Mammary epithelial cell (primary cell): ENCODE measurements around the gene ZMIZ1.

Experiments used
- EZH2 ChIP-seq: IDR thresholded peaks from 2 replicates; pipeline ENCODE4 v1.6.1; 2012; ENCODE audit warnings: low read length, inconsistent platforms, borderline replicate concordance
- TF ChIP-seq, protein P1 (sequence below), 2 donors: IDR thresholded peaks in 1 of 2; conservative IDR thresholded peaks in 1 of 2; 2 replicates each; pipeline ENCODE4 v1.5.1; 2011 to 2012; ENCODE audit warnings: inconsistent platforms in 2 of 2, low read length in 2 of 2, mild to moderate bottlenecking in 2 of 2, control low read depth in 1 of 2, low read depth in 1 of 2; ENCODE audit not compliant: insufficient read depth in 1 of 2; ENCODE audit errors: extremely low read depth in 1 of 2

DNA sequence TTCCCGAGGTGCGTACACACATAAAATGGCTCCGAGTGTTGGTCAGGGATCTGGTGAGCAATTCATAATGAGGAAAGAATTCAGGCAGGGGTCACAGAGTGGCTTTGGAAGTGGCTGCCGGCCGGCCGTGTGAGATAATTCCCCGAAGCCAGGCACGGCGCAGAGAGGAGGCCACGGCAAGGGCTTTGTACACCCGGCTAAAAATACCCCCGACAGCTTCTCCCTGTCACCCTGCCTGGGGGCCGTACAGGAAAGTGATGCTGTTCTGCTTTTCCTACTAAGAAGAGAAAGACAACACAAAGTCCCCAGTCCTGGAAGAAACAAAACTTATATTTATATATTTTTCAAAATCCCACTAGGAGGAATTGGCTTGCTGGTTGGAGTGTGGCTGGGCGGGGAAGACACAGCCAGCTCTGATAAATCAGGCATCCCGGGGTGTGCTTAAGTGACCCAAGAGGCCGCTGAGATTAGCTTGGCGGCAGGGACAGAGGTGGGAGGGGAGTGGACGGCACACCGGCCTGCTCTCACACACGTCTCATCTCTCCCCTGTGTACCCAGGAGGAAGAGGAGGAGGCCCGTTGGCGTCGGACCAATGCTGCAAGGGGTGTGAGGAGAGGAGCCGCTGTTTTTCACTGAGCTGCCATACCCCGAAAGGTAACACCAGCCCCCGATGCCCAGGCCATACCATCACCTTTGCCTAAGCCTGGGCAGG lies 70.5 kb downstream of the ZMIZ1 start:
- TF ChIP-seq, protein P1, sequence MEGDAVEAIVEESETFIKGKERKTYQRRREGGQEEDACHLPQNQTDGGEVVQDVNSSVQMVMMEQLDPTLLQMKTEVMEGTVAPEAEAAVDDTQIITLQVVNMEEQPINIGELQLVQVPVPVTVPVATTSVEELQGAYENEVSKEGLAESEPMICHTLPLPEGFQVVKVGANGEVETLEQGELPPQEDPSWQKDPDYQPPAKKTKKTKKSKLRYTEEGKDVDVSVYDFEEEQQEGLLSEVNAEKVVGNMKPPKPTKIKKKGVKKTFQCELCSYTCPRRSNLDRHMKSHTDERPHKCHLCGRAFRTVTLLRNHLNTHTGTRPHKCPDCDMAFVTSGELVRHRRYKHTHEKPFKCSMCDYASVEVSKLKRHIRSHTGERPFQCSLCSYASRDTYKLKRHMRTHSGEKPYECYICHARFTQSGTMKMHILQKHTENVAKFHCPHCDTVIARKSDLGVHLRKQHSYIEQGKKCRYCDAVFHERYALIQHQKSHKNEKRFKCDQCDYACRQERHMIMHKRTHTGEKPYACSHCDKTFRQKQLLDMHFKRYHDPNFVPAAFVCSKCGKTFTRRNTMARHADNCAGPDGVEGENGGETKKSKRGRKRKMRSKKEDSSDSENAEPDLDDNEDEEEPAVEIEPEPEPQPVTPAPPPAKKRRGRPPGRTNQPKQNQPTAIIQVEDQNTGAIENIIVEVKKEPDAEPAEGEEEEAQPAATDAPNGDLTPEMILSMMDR (conservative IDR thresholded peaks at IDR 0.05 in 1 of 2, IDR thresholded peaks at IDR 0.05 in 1 of 2; ENCODE audit: extremely low read depth in 1 of 2, insufficient read depth in 1 of 2, low read depth in 1 of 2, low read length in 2 of 2) = no peak
- no peak for TF ChIP-seq EZH2
